Measurements from ENCODE around the gene OR51B2.
"Not testable (repeated sequence)": the region's sequence is repeated elsewhere in the genome, so short reads cannot be mapped to it uniquely, and the experiment has no call there.

OR51B2 gene

GRCh38 chr11:5364214-5364613 is 40.1 kb upstream of the OR51B2 start:
- CTCF ChIA-PET: no interaction called here
- POLR2A ChIA-PET: no interaction called here
- TF ChIP-seq SUZ12 (IDR thresholded peaks at IDR 0.05): no peak
- TF ChIP-seq ZNF384 (IDR thresholded peaks at IDR 0.05): no peak
- TF ChIP-seq FOXK2 (IDR thresholded peaks at IDR 0.05): no peak
- no peak for DNase-seq (ENCODE audit: extremely low spot score)

- ChIA-PET CTCF (no interaction called here), POLR2A (no interaction called here)
- no peak for TF ChIP-seq TARDBP (IDR thresholded peaks at IDR 0.05)
- TF ChIP-seq HDGF (IDR thresholded peaks at IDR 0.05; ENCODE audit: borderline replicate concordance): no peak
- TF ChIP-seq ARNT (IDR thresholded peaks at IDR 0.05): no peak
- no peak for TF ChIP-seq LEF1 (IDR thresholded peaks at IDR 0.05; ENCODE audit: borderline replicate concordance)
- no peak for TF ChIP-seq NFRKB (IDR thresholded peaks at IDR 0.05)
- TF ChIP-seq FOXM1 (IDR thresholded peaks at IDR 0.05; ENCODE audit: borderline replicate concordance): no peak
- TF ChIP-seq CTBP1 (IDR thresholded peaks at IDR 0.05; ENCODE audit: borderline replicate concordance): no peak
- TF ChIP-seq ELF4 (IDR thresholded peaks at IDR 0.05): no peak
- TF ChIP-seq PKNOX1 (IDR thresholded peaks at IDR 0.05): no peak
- no peak for TF ChIP-seq SUZ12 (IDR thresholded peaks at IDR 0.05)
- TF ChIP-seq FOXA1 (IDR thresholded peaks at IDR 0.05): no peak
- no peak for TF ChIP-seq FOXK2 (IDR thresholded peaks at IDR 0.05)
- no peak for TF ChIP-seq ZNF384 (IDR thresholded peaks at IDR 0.05)
- DNase-seq (ENCODE audit: extremely low spot score): no peak
Observed at GRCh38 chr11:5363679-5364078, 39.6 kb upstream of the OR51B2 start.

GRCh38 chr11:5362017-5362625 is 38.0 kb upstream of the OR51B2 start:
- CTCF ChIA-PET: no interaction called here
- POLR2A ChIA-PET: no interaction called here
- TF ChIP-seq PKNOX1 (IDR thresholded peaks at IDR 0.05): no peak
- no peak for DNase-seq (ENCODE audit: extremely low spot score)

GRCh38 chr11:5356031-5356430 is 31.9 kb upstream of the OR51B2 start:
- POLR2A ChIA-PET; CTCF ChIA-PET; DNase-seq (ENCODE audit: extremely low spot score): not testable (repeated sequence)

GRCh38 chr11:5351208-5351607 is 27.1 kb upstream of the OR51B2 start, which contains the start of gene OR51B6:
Gene OR51B6 (plus strand): TSS chr11:5351508. CDS start chr11:5351508, 0 bp downstream.
- ChIA-PET CTCF (no interaction called here), POLR2A (no interaction called here)
- TF ChIP-seq TARDBP (IDR thresholded peaks at IDR 0.05): no peak
- no peak for TF ChIP-seq FOXM1 (IDR thresholded peaks at IDR 0.05; ENCODE audit: borderline replicate concordance)
- no peak for TF ChIP-seq CTBP1 (IDR thresholded peaks at IDR 0.05; ENCODE audit: borderline replicate concordance)
- DNase-seq (ENCODE audit: extremely low spot score): no peak

- DNase-seq (ENCODE audit: extremely low spot score): no peak
- ChIA-PET CTCF (no interaction called here), POLR2A (no interaction called here)
- TF ChIP-seq PKNOX1 (IDR thresholded peaks at IDR 0.05) (no peak), SP1 (IDR thresholded peaks at IDR 0.05) (no peak), NFRKB (IDR thresholded peaks at IDR 0.05) (no peak), FOXA1 (IDR thresholded peaks at IDR 0.05) (no peak), FOXM1 (IDR thresholded peaks at IDR 0.05; ENCODE audit: borderline replicate concordance) (no peak), BHLHE40 (IDR thresholded peaks at IDR 0.05; ENCODE audit: borderline replicate concordance) (no peak), ZNF384 (IDR thresholded peaks at IDR 0.05) (no peak), LEF1 (IDR thresholded peaks at IDR 0.05; ENCODE audit: borderline replicate concordance) (no peak), FOXK2 (IDR thresholded peaks at IDR 0.05) (no peak), SUZ12 (IDR thresholded peaks at IDR 0.05) (no peak)
Observed at GRCh38 chr11:5349550-5349949, 25.5 kb upstream of the OR51B2 start.

- ChIA-PET CTCF (no interaction called here), POLR2A (no interaction called here)
- TF ChIP-seq FOXM1 (IDR thresholded peaks at IDR 0.05; ENCODE audit: borderline replicate concordance) (no peak), SP1 (IDR thresholded peaks at IDR 0.05) (no peak), PKNOX1 (IDR thresholded peaks at IDR 0.05) (no peak), CTBP1 (IDR thresholded peaks at IDR 0.05; ENCODE audit: borderline replicate concordance) (no peak), ELF4 (IDR thresholded peaks at IDR 0.05) (no peak), FOXA1 (IDR thresholded peaks at IDR 0.05) (no peak), L3MBTL2 (conservative IDR thresholded peaks at IDR 0.05) (no peak)
- DNase-seq (ENCODE audit: extremely low spot score): no peak
Observed at GRCh38 chr11:5348551-5349194, 24.6 kb upstream of the OR51B2 start.

All from HEK293T (cell line).